ENCODE results near the gene ZBTB20. TPM values are rescaled to one million over a fixed set of nuclear protein-coding genes. Genes with fewer than 3 reads are reported as not detected.

The ZBTB20 gene
- total and polyA plus RNA-seq, 10 of the 15 experiments (the other 5 are each of a cell fraction or from before 2014, with no cell fraction given) = 0.20 to 5.5 (median 2.2) TPM

DNA sequence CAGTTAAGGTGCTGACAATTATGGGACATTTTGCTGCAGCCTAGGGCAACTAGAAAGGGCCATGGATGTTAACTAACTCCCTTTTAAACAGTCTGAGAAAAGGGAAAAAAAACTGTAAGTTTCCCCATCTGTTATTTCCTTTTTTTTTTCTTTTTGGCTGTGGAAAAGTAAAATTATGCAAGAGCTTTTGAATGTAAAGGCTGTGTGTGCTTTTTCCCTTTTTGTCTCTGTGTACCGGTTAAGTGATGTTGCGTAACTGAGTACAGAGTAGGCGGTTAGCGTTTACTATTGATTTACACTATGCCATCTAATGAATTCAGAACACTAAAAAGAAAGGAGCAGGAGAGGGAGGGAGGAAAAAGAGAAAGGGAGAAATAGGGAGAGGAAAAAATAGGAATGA is 449.7 kb downstream of the ZBTB20 start (continued):
- no peak for TF ChIP-seq BACH1 (IDR thresholded peaks at IDR 0.05; ENCODE audit: borderline replicate concordance)

DNA sequence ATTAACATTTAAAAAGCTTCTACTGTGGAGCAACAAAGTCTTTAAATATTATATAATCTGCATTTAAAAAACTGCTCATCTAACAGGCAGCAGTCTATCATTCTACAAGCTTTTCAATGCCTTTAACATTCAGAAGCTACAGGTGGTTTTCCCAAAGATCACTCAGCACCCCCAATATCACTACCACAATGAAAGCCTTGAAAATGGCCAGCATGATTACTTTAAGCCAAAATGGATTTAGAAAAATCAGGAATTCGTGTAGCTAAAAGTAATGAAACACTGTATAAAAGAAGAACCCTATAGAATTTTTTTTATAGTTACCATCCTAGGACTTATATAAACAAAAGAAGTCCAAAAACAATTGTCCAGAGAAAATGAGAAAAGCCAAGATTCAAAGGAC is 452.8 kb downstream of the ZBTB20 start:
- no peak overlapping the region for H3K9ac ChIP-seq (ENCODE audit: control insufficient read depth, insufficient read depth, low read length)
- POLR2A ChIA-PET = no interaction called here
- intact Hi-C loops (cut with micrococcal nuclease; ENCODE audit: unreplicated experiment) = loop anchor here (10.0 kb wide), 1 partner anchor 309 kb away; no protein-coding TSS in a partner anchor
- H3K79me2 ChIP-seq (ENCODE audit: control insufficient read depth, insufficient read depth, low read length) = no peaks in the 10 kb centered on the region
- no peak overlapping the region for H3K4me2 ChIP-seq (ENCODE audit: control insufficient read depth, insufficient read depth)
- no peaks in the 10 kb centered on the region for H4K20me1 ChIP-seq (ENCODE audit: control insufficient read depth, insufficient read depth)
- CTCF ChIA-PET = interaction anchor here (0.6 to 1.2 kb wide), 2 partner anchors 9 to 20 kb away, joined by 3 to 4 read pairs; no protein-coding TSS in a partner anchor
- SMC1A ChIA-PET (ENCODE audit: uncharacterized antibody, unreplicated experiment) = interaction anchor here (0.8 to 1.5 kb wide), 5 partner anchors 12 to 271 kb away, joined by 3 to 5 read pairs (median 3); no protein-coding TSS in a partner anchor
- DNase-seq (ENCODE audit: low read depth, low spot score) (no peak), FAIRE-seq (no peak), ATAC-seq (no peak)
- no TSS peak for BruUV-seq (replicated peaks)
- no peaks in the 10 kb centered on the region for H3K27me3 ChIP-seq (replicated peaks in 1 of 2; ENCODE audit: control insufficient read depth in 2 of 2, insufficient read depth in 2 of 2, low read length in 1 of 2)
- no peak overlapping the region for H3K4me3 ChIP-seq
- TF ChIP-seq ZNF384 (IDR thresholded peaks at IDR 0.05; ENCODE audit: borderline replicate concordance, low read depth, low read length) = no peak
- TF ChIP-seq LARP7 (IDR thresholded peaks at IDR 0.05) = no peak
- TF ChIP-seq ZBTB4 (CRISPR knock-in tag; IDR thresholded peaks at IDR 0.05) = no peak
- no peak for TF ChIP-seq ZBTB11 (CRISPR knock-in tag; IDR thresholded peaks at IDR 0.05)
- TF ChIP-seq ETV6 (conservative IDR thresholded peaks at IDR 0.05 in 1 of 2, IDR thresholded peaks at IDR 0.05 in 1 of 2; ENCODE audit: borderline replicate concordance in 1 of 2, low read depth in 1 of 2) = no peak
- no peak for TF ChIP-seq MXI1 (IDR thresholded peaks at IDR 0.05; ENCODE audit: low read depth, low read length)
- no peak for TF ChIP-seq CBFB (IDR thresholded peaks at IDR 0.05; ENCODE audit: low read depth)
- TF ChIP-seq, protein P1, sequence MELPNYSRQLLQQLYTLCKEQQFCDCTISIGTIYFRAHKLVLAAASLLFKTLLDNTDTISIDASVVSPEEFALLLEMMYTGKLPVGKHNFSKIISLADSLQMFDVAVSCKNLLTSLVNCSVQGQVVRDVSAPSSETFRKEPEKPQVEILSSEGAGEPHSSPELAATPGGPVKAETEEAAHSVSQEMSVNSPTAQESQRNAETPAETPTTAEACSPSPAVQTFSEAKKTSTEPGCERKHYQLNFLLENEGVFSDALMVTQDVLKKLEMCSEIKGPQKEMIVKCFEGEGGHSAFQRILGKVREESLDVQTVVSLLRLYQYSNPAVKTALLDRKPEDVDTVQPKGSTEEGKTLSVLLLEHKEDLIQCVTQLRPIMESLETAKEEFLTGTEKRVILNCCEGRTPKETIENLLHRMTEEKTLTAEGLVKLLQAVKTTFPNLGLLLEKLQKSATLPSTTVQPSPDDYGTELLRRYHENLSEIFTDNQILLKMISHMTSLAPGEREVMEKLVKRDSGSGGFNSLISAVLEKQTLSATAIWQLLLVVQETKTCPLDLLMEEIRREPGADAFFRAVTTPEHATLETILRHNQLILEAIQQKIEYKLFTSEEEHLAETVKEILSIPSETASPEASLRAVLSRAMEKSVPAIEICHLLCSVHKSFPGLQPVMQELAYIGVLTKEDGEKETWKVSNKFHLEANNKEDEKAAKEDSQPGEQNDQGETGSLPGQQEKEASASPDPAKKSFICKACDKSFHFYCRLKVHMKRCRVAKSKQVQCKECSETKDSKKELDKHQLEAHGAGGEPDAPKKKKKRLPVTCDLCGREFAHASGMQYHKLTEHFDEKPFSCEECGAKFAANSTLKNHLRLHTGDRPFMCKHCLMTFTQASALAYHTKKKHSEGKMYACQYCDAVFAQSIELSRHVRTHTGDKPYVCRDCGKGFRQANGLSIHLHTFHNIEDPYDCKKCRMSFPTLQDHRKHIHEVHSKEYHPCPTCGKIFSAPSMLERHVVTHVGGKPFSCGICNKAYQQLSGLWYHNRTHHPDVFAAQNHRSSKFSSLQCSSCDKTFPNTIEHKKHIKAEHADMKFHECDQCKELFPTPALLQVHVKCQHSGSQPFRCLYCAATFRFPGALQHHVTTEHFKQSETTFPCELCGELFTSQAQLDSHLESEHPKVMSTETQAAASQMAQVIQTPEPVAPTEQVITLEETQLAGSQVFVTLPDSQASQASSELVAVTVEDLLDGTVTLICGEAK (IDR thresholded peaks at IDR 0.05; ENCODE audit: borderline replicate concordance) = no peak
- no peaks in the 10 kb centered on the region for H3K4me1 ChIP-seq (ENCODE audit: control insufficient read depth, insufficient read depth, low read length)
- RAD21 ChIA-PET (ENCODE audit: unreplicated experiment) = no interaction called here
- in situ Hi-C loops (cut with MboI) = no loop called here
- no peaks in the 10 kb centered on the region for H3K36me3 ChIP-seq (ENCODE audit: control insufficient read depth in 2 of 2, insufficient read depth in 2 of 2, low read length in 1 of 2)
- WGBS (ENCODE audit: insufficient coverage, insufficient replicate concordance, low lambda C conversion rate, missing lambda C conversion rate) = 29% methylated on average over 1 of the region's 1 CpG
- H2AFZ ChIP-seq (ENCODE audit: control insufficient read depth, low read depth, low read length) = no peak overlapping the region
- H3K9me3 ChIP-seq (replicated peaks; ENCODE audit: control insufficient read depth, insufficient read depth, low read length) = no peaks in the 10 kb centered on the region
- no peak overlapping the region for H3K27ac ChIP-seq (ENCODE audit: control insufficient read depth, insufficient read depth)
